Right atrium auricular region (tissue), 2 donors: ENCODE results near the gene DHRS4. TPM values are rescaled to one million over a fixed set of nuclear protein-coding genes. Genes with fewer than 3 reads are reported as not detected.

ENCODE experiments used
- DNase-seq: peaks from one replicate; pipeline ENCODE4 v3.0.0-alpha.2; 2019; ENCODE audit warnings: low spot score
- H3K27ac ChIP-seq, 2 donors: fragments of 200-600 bp; sonication (generic); 1 replicate in 1 of 2; 2 replicates in 1 of 2; pipeline ENCODE4 v1.5.1; 2016 to 2019
- H3K27me3 ChIP-seq, 2 donors: fragments of 200-600 bp; sonication (generic); one replicate each; pipeline versions ENCODE4 v1.5.1 to v1.6.0; 2017 to 2019
- H3K36me3 ChIP-seq: fragments of 200-600 bp; sonication (generic); one replicate; pipeline ENCODE4 v1.5.1; 2016
- H3K4me1 ChIP-seq, 2 donors: fragments of 200-600 bp; sonication (generic); one replicate each; pipeline versions ENCODE4 v1.5.1 to v1.6.0; 2017 to 2019
- H3K4me3 ChIP-seq, 2 donors: fragments of 200-600 bp; sonication (generic); 1 replicate in 1 of 2; 2 replicates in 1 of 2; pipeline ENCODE4 v1.5.1; 2017 to 2019; ENCODE audit warnings: mild to moderate bottlenecking in 1 of 2, moderate library complexity in 1 of 2
- H3K9me3 ChIP-seq, 2 donors: fragments of 200-600 bp; sonication (generic); one replicate each; pipeline ENCODE4 v1.5.1; 2019
- CTCF ChIP-seq, 2 donors: fragments of 200-600 bp; sonication (generic); IDR thresholded peaks; one replicate each; pipeline ENCODE4 v1.5.1; 2019; ENCODE audit warnings: antibody characterized with exemption in 2 of 2
- total RNA-seq, 2 donors: library from RNA; depleted of rRNA; stranded (reverse); fragments of >200 nt; gene quantifications; one replicate each; pipeline ENCODE4 v1.1.0, GENCODE V29; 2016

The DHRS4 gene
- total RNA-seq: 10 to 100 TPM; 29.6 to 38.8 TPM

GRCh38 chr14:23953464-23954278 is at the start of gene DHRS4:
DHRS4 (plus strand) TSS chr14:23953770; CDS start chr14:23953789, 19 bp downstream.
- Histone ChIP-seq H3K4me3 (peak within 1 kb of the TSS; percentile 73 to 79), H3K4me1 (peaks cover 0 to 22% of the 10 kb centered on the region in 2 donors), H3K36me3 (no peaks in the 10 kb centered on the region), H3K27ac (peak within 1 kb of the TSS; percentile 80 to 88), H3K9me3 (no peaks in the 10 kb centered on the region), H3K27me3 (no peaks in the 10 kb centered on the region)
- peak; percentile 88 to 93 for TF ChIP-seq CTCF (IDR thresholded peaks at IDR 0.05)
- peak; percentile 81 for DNase-seq

- TF ChIP-seq CTCF (IDR thresholded peaks at IDR 0.05): peak in 1 of 2 donors; percentile 55
- no peaks in the 10 kb centered on the region for H3K9me3 ChIP-seq
- H3K4me3 ChIP-seq: no peak overlapping the region
- no peaks in the 10 kb centered on the region for H3K27me3 ChIP-seq
- H3K36me3 ChIP-seq: no peaks in the 10 kb centered on the region
- no peak overlapping the region for H3K27ac ChIP-seq
- DNase-seq: no peak
- H3K4me1 ChIP-seq: no peaks in the 10 kb centered on the region
These were observed 43.3 kb upstream of the DHRS4 start for GRCh38 chr14:23910101-23910875.

GRCh38 chr14:23910876-23911210 is 42.7 kb upstream of the DHRS4 start:
- no peak for DNase-seq
- Histone ChIP-seq H3K4me1 (peaks cover 0 to 4% of the 10 kb centered on the region in 2 donors), H3K27ac (no peak overlapping the region), H3K9me3 (no peaks in the 10 kb centered on the region), H3K4me3 (no peak overlapping the region), H3K27me3 (no peaks in the 10 kb centered on the region), H3K36me3 (no peaks in the 10 kb centered on the region)
- no peak for TF ChIP-seq CTCF (IDR thresholded peaks at IDR 0.05)

- DNase-seq: peak; percentile 9
- no peaks in the 10 kb centered on the region for H3K27me3 ChIP-seq
These were observed 38.0 kb upstream of the DHRS4 start for GRCh38 chr14:23915559-23915958.

GRCh38 chr14:23916004-23916403 is 37.6 kb upstream of the DHRS4 start:
- peak overlapping the region; percentile 48 to 72 for H3K27ac ChIP-seq
- no peak overlapping the region for H3K4me3 ChIP-seq
- no peaks in the 10 kb centered on the region for H3K36me3 ChIP-seq
- peaks cover 0 to 11% of the 10 kb centered on the region in 2 donors for H3K4me1 ChIP-seq
- peaks cover 0 to 7% of the 10 kb centered on the region in 2 donors for H3K9me3 ChIP-seq
- no peak for DNase-seq
- H3K27me3 ChIP-seq: no peaks in the 10 kb centered on the region
- TF ChIP-seq CTCF (IDR thresholded peaks at IDR 0.05): no peak

More at GRCh38 chr14:23915559-23915958, 38.0 kb upstream of the DHRS4 start:
- Histone ChIP-seq H3K4me3 (no peak overlapping the region), H3K9me3 (peaks cover 0 to 7% of the 10 kb centered on the region in 2 donors), H3K4me1 (peaks cover 0 to 11% of the 10 kb centered on the region in 2 donors), H3K27ac (peak overlapping the region in 1 of 2 donors; percentile 72), H3K36me3 (no peaks in the 10 kb centered on the region)
- TF ChIP-seq CTCF (IDR thresholded peaks at IDR 0.05): no peak
